Sigmoid colon (tissue), 4 donors: ENCODE results near the gene KIF2A.

Experiments used
- CTCF ChIP-seq, 4 experiments: fragments of 450-650 bp in 3 of 4; fragments of 200-600 bp in 1 of 4; IDR thresholded peaks; one replicate each; pipeline ENCODE4 v1.5.1; 2016 to 2019; ENCODE audit warnings: antibody characterized with exemption in 4 of 4, mild to moderate bottlenecking in 3 of 4, moderate library complexity in 2 of 4
- EP300 ChIP-seq, 4 donors: sonication (generic); formaldehyde crosslinking; IDR thresholded peaks; one replicate each; pipeline ENCODE4 v1.6.1; 2017; ENCODE audit warnings: antibody characterized with exemption in 4 of 4
- POLR2A ChIP-seq, 2 donors: fragments of 450-650 bp; IDR thresholded peaks; one replicate each; pipeline ENCODE4 v1.6.1; 2016; ENCODE audit warnings: antibody characterized with exemption in 2 of 2, mild to moderate bottlenecking in 2 of 2, moderate library complexity in 2 of 2
- POLR2AphosphoS5 ChIP-seq, 4 donors: sonication (generic); formaldehyde crosslinking; IDR thresholded peaks; one replicate each; pipeline ENCODE4 v1.6.1; 2017; ENCODE audit warnings: antibody characterized with exemption in 4 of 4

- no peak for TF ChIP-seq CTCF (IDR thresholded peaks at IDR 0.05)
- TF ChIP-seq POLR2AphosphoS5 (IDR thresholded peaks at IDR 0.05), result no peak
- TF ChIP-seq POLR2A (IDR thresholded peaks at IDR 0.05), result no peak
- no peak for TF ChIP-seq EP300 (IDR thresholded peaks at IDR 0.05)
Measured at GRCh38 chr5:62299600-62299999, 6.4 kb upstream of the KIF2A start.
